ENCODE data around the gene GRAMD2A. TPM values are rescaled to one million over a fixed set of nuclear protein-coding genes. Genes with fewer than 3 reads are reported as not detected.
A peak's percentile ranks its signal among the peaks of the same experiment; 100 is the strongest.

GRAMD2A gene
- total RNA-seq, 2 donors from 2014 or later = 2.0 TPM

GRCh38 chr15:72202302-72202701 is 4.7 kb upstream of the GRAMD2A start:
- Mint-ChIP-seq H3K4me1 (peaks cover 4% of the 10 kb centered on the region), H3K27ac (no peak overlapping the region), H3K9me3 (no peaks in the 10 kb centered on the region), H3K27me3 (ENCODE audit: insufficient read depth) (peaks cover under 1% of the 10 kb centered on the region), H3K36me3 (ENCODE audit: low read depth) (peaks cover 85% of the 10 kb centered on the region), H3K4me3 (no peak overlapping the region)
- peak; percentile 46 for DNase-seq
- H3K36me3 ChIP-seq (ENCODE audit: control insufficient read depth, insufficient read depth, low read length) = peaks cover 90% of the 10 kb centered on the region
- H3K9ac ChIP-seq (ENCODE audit: extremely low read depth, low read length, poor library complexity, severe bottlenecking) = no peak overlapping the region
- H3K4me1 ChIP-seq (ENCODE audit: control insufficient read depth, insufficient read depth, low read length) = no peaks in the 10 kb centered on the region
- peak; percentile 32 for TF ChIP-seq CTCF (conservative IDR thresholded peaks at IDR 0.05)
- H3K9me3 ChIP-seq (ENCODE audit: control insufficient read depth, low read length) = no peaks in the 10 kb centered on the region
- no peak overlapping the region for H3K4me3 ChIP-seq (ENCODE audit: low read length)
- no peaks in the 10 kb centered on the region for H3K27me3 ChIP-seq (ENCODE audit: control insufficient read depth, insufficient read depth, low read length, poor library complexity, severe bottlenecking)
- peak overlapping the region; percentile 42 for H3K27ac ChIP-seq (ENCODE audit: low read depth, low read length)
- 90 to 99% methylated on average over 13 of the region's 13 CpGs for whole genome bisulfite sequencing, 2 experiments (ENCODE audit: insufficient coverage in 1 of 2, insufficient read length in 1 of 2)

DNA sequence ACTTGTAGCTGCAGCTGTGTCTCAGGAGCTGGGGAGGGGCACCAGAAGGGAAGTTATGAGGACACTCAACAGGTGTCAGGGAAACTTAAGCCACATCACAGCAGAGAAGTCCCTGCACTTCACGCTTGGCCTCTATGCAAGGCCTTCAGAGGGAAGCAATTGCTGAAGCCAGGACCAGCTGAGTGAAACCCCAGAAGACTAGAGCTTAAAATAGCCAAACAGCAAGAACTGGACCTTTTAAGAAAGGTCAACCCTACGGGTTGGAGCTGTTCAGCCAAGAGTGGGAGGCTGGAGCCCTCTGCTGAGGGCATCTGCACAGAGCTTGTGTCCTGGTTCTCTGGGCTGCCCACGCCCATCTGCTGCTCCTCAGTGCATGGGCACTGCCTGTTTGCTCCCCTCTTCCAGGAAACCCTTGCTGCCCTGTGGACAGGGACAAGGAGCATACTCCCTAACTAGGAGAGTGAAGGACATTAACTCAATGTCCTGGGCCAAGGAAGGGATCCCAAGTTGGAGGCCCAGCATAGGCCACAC is 3.9 kb upstream of the GRAMD2A start:
- Histone ChIP-seq H3K4me1 (ENCODE audit: control insufficient read depth, insufficient read depth, low read length) (no peaks in the 10 kb centered on the region), H3K9me3 (ENCODE audit: control insufficient read depth, low read length) (no peaks in the 10 kb centered on the region), H3K36me3 (ENCODE audit: control insufficient read depth, insufficient read depth, low read length) (peaks cover 82% of the 10 kb centered on the region), H3K27me3 (ENCODE audit: control insufficient read depth, insufficient read depth, low read length, poor library complexity, severe bottlenecking) (peaks cover 8% of the 10 kb centered on the region), H3K27ac (ENCODE audit: low read depth, low read length) (no peak overlapping the region), H3K4me3 (ENCODE audit: low read length) (no peak overlapping the region), H3K9ac (ENCODE audit: extremely low read depth, low read length, poor library complexity, severe bottlenecking) (no peak overlapping the region)
- H3K4me3 Mint-ChIP-seq = no peak overlapping the region
- peaks cover 77% of the 10 kb centered on the region for H3K36me3 Mint-ChIP-seq (ENCODE audit: low read depth)
- no peak for TF ChIP-seq CTCF (conservative IDR thresholded peaks at IDR 0.05)
- peaks cover 4% of the 10 kb centered on the region for H3K4me1 Mint-ChIP-seq
- 87 to 90% methylated on average over 3 of the region's 3 CpGs for WGBS, 2 experiments (ENCODE audit: insufficient coverage in 1 of 2, insufficient read length in 1 of 2)
- DNase-seq = peak; percentile 29
- H3K27me3 Mint-ChIP-seq (ENCODE audit: insufficient read depth) = peaks cover 7% of the 10 kb centered on the region
- H3K9me3 Mint-ChIP-seq = no peaks in the 10 kb centered on the region
- H3K27ac Mint-ChIP-seq = no peak overlapping the region

DNA sequence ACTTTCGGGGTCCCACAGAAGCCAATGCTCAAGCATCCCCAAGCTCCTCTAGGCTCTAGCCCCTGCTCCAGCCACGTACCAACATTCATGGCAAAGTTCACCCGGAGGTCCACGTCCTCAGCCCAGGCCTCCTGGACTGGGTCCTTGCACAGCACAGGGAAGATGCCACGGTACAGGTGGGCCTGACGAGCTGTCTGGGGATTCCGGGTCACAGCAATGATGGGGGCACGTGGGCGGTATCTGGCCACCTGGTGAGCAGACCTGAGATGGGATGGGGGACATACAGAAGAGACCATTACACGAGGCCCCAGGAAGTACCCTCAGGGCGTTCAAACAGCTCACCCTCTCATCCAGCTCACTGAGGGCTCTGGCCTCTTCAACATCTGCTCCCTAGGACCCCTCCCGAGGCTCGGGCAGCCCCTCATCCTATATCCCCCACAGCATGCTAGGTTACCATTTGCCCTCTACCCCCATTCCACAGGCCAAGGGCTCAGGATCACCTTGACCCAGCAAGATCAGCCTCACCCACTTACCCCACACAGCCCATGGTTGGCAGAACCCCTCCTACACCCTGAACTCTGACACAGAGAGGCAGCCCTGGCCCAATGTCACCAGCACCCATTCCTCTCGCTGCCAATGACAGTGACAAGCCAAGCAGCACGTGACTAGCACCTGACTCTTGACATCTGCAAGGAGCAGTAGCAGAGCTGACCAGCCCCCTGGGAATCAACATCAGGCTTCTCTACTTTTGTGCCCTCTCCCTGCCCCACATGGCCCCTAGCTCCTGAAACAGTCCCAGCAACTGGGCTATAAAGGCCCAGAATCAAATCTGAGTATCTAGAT is 3.0 kb upstream of the GRAMD2A start:
- H3K4me1 Mint-ChIP-seq = peaks cover 4% of the 10 kb centered on the region
- no peak overlapping the region for H3K27ac Mint-ChIP-seq
- Histone ChIP-seq H3K4me3 (ENCODE audit: low read length) (no peak overlapping the region), H3K27me3 (ENCODE audit: control insufficient read depth, insufficient read depth, low read length, poor library complexity, severe bottlenecking) (peaks cover 9% of the 10 kb centered on the region), H3K4me1 (ENCODE audit: control insufficient read depth, insufficient read depth, low read length) (no peaks in the 10 kb centered on the region), H3K36me3 (ENCODE audit: control insufficient read depth, insufficient read depth, low read length) (peaks cover 73% of the 10 kb centered on the region), H3K9me3 (ENCODE audit: control insufficient read depth, low read length) (no peaks in the 10 kb centered on the region), H3K27ac (ENCODE audit: low read depth, low read length) (no peak overlapping the region), H3K9ac (ENCODE audit: extremely low read depth, low read length, poor library complexity, severe bottlenecking) (no peak overlapping the region)
- H3K9me3 Mint-ChIP-seq = no peaks in the 10 kb centered on the region
- DNase-seq = peak; percentile 47
- no peak overlapping the region for H3K4me3 Mint-ChIP-seq
- H3K36me3 Mint-ChIP-seq (ENCODE audit: low read depth) = peaks cover 68% of the 10 kb centered on the region
- no peak for TF ChIP-seq CTCF (conservative IDR thresholded peaks at IDR 0.05)
- WGBS, 2 experiments (ENCODE audit: insufficient coverage in 1 of 2, insufficient read length in 1 of 2) = 89 to 96% methylated on average over 7 to 15 of the region's 15 CpGs
- H3K27me3 Mint-ChIP-seq (ENCODE audit: insufficient read depth) = peaks cover 15% of the 10 kb centered on the region
